CD4-positive, alpha-beta T cell (primary cell): ENCODE results near the gene MAPRE2. TPM values are rescaled to one million over a fixed set of nuclear protein-coding genes. Genes with fewer than 3 reads are reported as not detected.

Source experiments
- ATAC-seq: fragments of 200-7000 bp; cut with Tn5 transposase; one replicate; pipeline ENCODE4 v1.10.0; 2022; ENCODE audit warnings: mild to moderate bottlenecking; ENCODE audit not compliant: poor library complexity
- CTCF ChIA-PET: fragments of 350-600 bp; sonication (Branson Sonifier 250); formaldehyde crosslinking; loops from one replicate; lab custom pipeline; 2021; ENCODE audit warnings: antibody characterized with exemption, inconsistent platforms; lab: Charles Lee
- POLR2A ChIA-PET: fragments of 350-600 bp; sonication (Branson Sonifier 250); formaldehyde crosslinking; loops from one replicate; lab custom pipeline; 2021; ENCODE audit warnings: antibody characterized with exemption, inconsistent platforms; lab: Charles Lee
- DNase-seq, 14 experiments: peaks; one replicate each; pipeline ENCODE4 v3.0.0-alpha.2; 2013 to 2020; ENCODE audit warnings: mixed read lengths in 2 of 14
- H3K27ac ChIP-seq, 2 donors: one replicate each; pipeline versions ENCODE4 v1.5.1 to v1.7.0; 2013; ENCODE audit warnings: low read length in 2 of 2, low read depth in 1 of 2, mild to moderate bottlenecking in 1 of 2
- H3K27me3 ChIP-seq, 2 experiments: 1 replicate in 1 of 2; 2 replicates in 1 of 2; pipeline versions ENCODE4 v1.6.1 to v1.7.0; 2013; ENCODE audit warnings: low read length in 2 of 2, control low read depth in 1 of 2, mild to moderate bottlenecking in 1 of 2, moderate library complexity in 1 of 2; ENCODE audit not compliant: insufficient read depth in 2 of 2, control insufficient read depth in 1 of 2
- H3K36me3 ChIP-seq: one replicate; pipeline ENCODE4 v1.6.1; 2013; ENCODE audit warnings: low read length, control low read depth; ENCODE audit not compliant: insufficient read depth
- H3K4me1 ChIP-seq: one replicate; pipeline ENCODE4 v1.6.1; 2013; ENCODE audit warnings: low read length, control low read depth; ENCODE audit not compliant: insufficient read depth
- H3K4me3 ChIP-seq: one replicate; pipeline ENCODE4 v1.5.1; 2013; ENCODE audit warnings: mild to moderate bottlenecking, low read length, moderate library complexity
- H3K9me3 ChIP-seq, 2 experiments: 1 replicate in 1 of 2; 2 replicates in 1 of 2; pipeline versions ENCODE4 v1.6.1 to v1.7.0; 2013; ENCODE audit warnings: low read length in 2 of 2, mild to moderate bottlenecking in 2 of 2, control low read depth in 1 of 2, moderate library complexity in 1 of 2; ENCODE audit not compliant: control insufficient read depth in 1 of 2, insufficient read depth in 1 of 2
- H3K27ac Mint-ChIP-seq: one replicate; pipeline ENCODE4 v1.8.0; 2020; ENCODE audit warnings: mixed read lengths
- H3K27me3 Mint-ChIP-seq: one replicate; pipeline ENCODE4 v1.8.0; 2021; ENCODE audit warnings: mixed read lengths
- H3K36me3 Mint-ChIP-seq: one replicate; pipeline ENCODE4 v1.8.0; 2021; ENCODE audit warnings: low read depth, mixed read lengths
- H3K4me1 Mint-ChIP-seq: one replicate; pipeline ENCODE4 v1.8.0; 2021; ENCODE audit warnings: low read depth, mixed read lengths
- H3K4me3 Mint-ChIP-seq: one replicate; pipeline ENCODE4 v1.8.0; 2020; ENCODE audit warnings: mild to moderate bottlenecking, mixed read lengths
- H3K9me3 Mint-ChIP-seq: one replicate; pipeline ENCODE4 v1.8.0; 2020; ENCODE audit warnings: mixed read lengths
- CTCF ChIP-seq: fragments of 200-600 bp; IDR thresholded peaks from one replicate; pipeline ENCODE4 v1.8.0; 2022; ENCODE audit warnings: antibody characterized with exemption, mild to moderate bottlenecking
- intact Hi-C, 2 experiments: fragments of 100-400 bp; cut with DNase I in 1 of 2; cut with micrococcal nuclease in 1 of 2; formaldehyde crosslinking; loops; one replicate each; pipeline versions ENCODE4 v1.15.1 to v1.9.0; 2023 to 2025; cut with DNase I, micrococcal nuclease
- total RNA-seq, 174 experiments: library from RNA in 2 of 174; stranded (reverse) in 2 of 174; gene quantifications; one replicate each; pipeline ENCODE4 v1.2.3 and lab custom pipeline; 2021 to 2026

MAPRE2 gene
- total RNA-seq, 2 experiments from 2014 or later = 108 to 112 TPM

- no peak overlapping the region for H3K27ac ChIP-seq
- H3K36me3 ChIP-seq = peaks cover 19% of the 10 kb centered on the region
- no peaks in the 10 kb centered on the region for H3K27me3 Mint-ChIP-seq
- intact Hi-C loops = no loop called here
- DNase-seq (no peak), ATAC-seq (no peak)
- H3K4me1 ChIP-seq = no peaks in the 10 kb centered on the region
- no peaks in the 10 kb centered on the region for H3K9me3 ChIP-seq
- ChIA-PET POLR2A (no interaction called here), CTCF (interaction anchor here (0.8 kb wide), 1 partner anchor 10 kb away, joined by 3 read pairs; no protein-coding TSS in a partner anchor)
- peaks cover 85% of the 10 kb centered on the region for H3K4me1 Mint-ChIP-seq
- H3K9me3 Mint-ChIP-seq = no peaks in the 10 kb centered on the region
- H3K4me3 Mint-ChIP-seq = no peak overlapping the region
- no peak overlapping the region for H3K27ac Mint-ChIP-seq
- H3K4me3 ChIP-seq = no peak overlapping the region
- no peaks in the 10 kb centered on the region for H3K27me3 ChIP-seq
- no peak for TF ChIP-seq CTCF
- H3K36me3 Mint-ChIP-seq = peaks cover 81% of the 10 kb centered on the region
Observed at GRCh38 chr18:35077937-35078336, 36.7 kb downstream of the MAPRE2 start.

GRCh38 chr18:35080058-35080457, 38.8 kb downstream of the MAPRE2 start:
- Mint-ChIP-seq H3K27me3 (no peaks in the 10 kb centered on the region), H3K4me3 (no peak overlapping the region), H3K27ac (no peak overlapping the region), H3K36me3 (peaks cover 78% of the 10 kb centered on the region), H3K9me3 (no peaks in the 10 kb centered on the region), H3K4me1 (peaks cover 78% of the 10 kb centered on the region)
- ATAC-seq = no peak
- CTCF ChIA-PET = no interaction called here
- intact Hi-C loops = no loop called here
- POLR2A ChIA-PET = interaction anchor here (1.2 kb wide), 1 partner anchor 53 kb away, joined by 4 read pairs; no protein-coding TSS in a partner anchor
- Histone ChIP-seq H3K9me3 (no peaks in the 10 kb centered on the region), H3K27me3 (no peaks in the 10 kb centered on the region), H3K4me1 (no peaks in the 10 kb centered on the region), H3K4me3 (no peak overlapping the region), H3K27ac (no peak overlapping the region), H3K36me3 (peaks cover 19% of the 10 kb centered on the region)
- no peak for TF ChIP-seq CTCF
- DNase-seq = no peak

GRCh38 chr18:35083174-35083712, 42.0 kb downstream of the MAPRE2 start:
- H3K9me3 ChIP-seq = no peaks in the 10 kb centered on the region
- H3K27ac ChIP-seq = no peak overlapping the region
- peaks cover 14% of the 10 kb centered on the region for H3K36me3 ChIP-seq
- Mint-ChIP-seq H3K4me1 (peaks cover 71% of the 10 kb centered on the region), H3K36me3 (peaks cover 60% of the 10 kb centered on the region), H3K27me3 (no peaks in the 10 kb centered on the region), H3K4me3 (no peak overlapping the region), H3K27ac (no peak overlapping the region), H3K9me3 (no peaks in the 10 kb centered on the region)
- ChIA-PET CTCF (no interaction called here), POLR2A (interaction anchor here (0.6 kb wide), 1 partner anchor 102 kb away, joined by 3 read pairs; no protein-coding TSS in a partner anchor)
- DNase-seq (no peak), ATAC-seq (no peak)
- no peak for TF ChIP-seq CTCF
- intact Hi-C loops = no loop called here
- H3K4me3 ChIP-seq = no peak overlapping the region
- H3K27me3 ChIP-seq = no peaks in the 10 kb centered on the region
- no peaks in the 10 kb centered on the region for H3K4me1 ChIP-seq
